Astrocyte of the hippocampus (primary cell): Measurements from ENCODE around the gene CCP110.

Experiments
- DNase-seq: peaks from one replicate; pipeline ENCODE4 v3.0.0; 2011; ENCODE audit warnings: low read depth, low spot score

Gene CCP110, protein sequence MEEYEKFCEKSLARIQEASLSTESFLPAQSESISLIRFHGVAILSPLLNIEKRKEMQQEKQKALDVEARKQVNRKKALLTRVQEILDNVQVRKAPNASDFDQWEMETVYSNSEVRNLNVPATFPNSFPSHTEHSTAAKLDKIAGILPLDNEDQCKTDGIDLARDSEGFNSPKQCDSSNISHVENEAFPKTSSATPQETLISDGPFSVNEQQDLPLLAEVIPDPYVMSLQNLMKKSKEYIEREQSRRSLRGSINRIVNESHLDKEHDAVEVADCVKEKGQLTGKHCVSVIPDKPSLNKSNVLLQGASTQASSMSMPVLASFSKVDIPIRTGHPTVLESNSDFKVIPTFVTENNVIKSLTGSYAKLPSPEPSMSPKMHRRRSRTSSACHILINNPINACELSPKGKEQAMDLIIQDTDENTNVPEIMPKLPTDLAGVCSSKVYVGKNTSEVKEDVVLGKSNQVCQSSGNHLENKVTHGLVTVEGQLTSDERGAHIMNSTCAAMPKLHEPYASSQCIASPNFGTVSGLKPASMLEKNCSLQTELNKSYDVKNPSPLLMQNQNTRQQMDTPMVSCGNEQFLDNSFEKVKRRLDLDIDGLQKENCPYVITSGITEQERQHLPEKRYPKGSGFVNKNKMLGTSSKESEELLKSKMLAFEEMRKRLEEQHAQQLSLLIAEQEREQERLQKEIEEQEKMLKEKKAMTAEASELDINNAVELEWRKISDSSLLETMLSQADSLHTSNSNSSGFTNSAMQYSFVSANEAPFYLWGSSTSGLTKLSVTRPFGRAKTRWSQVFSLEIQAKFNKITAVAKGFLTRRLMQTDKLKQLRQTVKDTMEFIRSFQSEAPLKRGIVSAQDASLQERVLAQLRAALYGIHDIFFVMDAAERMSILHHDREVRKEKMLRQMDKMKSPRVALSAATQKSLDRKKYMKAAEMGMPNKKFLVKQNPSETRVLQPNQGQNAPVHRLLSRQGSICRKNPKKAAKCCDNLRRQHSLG

DNA sequence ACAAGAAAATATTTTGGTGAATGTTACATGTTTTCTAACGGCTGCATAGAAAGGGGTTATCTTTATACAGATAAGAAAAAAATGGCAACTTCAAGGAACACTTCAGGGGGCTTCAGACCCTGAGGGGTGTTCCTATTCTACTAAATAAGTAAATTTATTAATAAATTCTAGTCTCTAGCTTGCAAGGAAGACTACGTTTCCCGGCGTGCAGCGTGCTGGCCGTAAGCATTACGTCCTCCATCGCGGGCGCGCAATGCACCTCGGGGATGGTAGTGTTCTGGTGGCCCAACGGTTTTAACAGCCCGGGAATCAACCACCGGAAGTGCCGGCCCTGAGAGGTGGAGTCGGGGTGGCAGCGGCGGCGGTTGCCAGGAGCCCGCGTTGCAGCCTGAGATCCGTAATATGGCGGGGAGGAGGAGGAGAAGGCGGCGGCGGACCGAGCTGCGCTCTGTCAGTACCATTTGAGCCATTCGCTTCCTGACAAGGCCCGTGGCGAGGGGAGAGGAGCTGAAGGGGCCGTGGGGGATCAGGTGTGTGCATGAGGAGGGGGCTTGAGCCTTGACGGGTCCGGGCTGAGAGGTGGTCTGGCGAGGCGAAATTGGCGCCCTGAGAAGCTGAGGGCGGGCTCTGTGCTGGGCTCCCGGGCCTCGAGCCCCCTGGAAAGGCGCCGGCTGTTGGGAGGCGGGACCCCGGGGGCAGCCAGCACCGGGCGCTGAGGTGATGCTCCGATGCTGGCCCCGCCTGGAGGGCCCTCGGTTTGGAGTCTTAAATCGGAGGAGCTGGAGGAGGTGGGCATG is at the start of gene CCP110:
TSS of gene CCP110 (plus strand) at position 384 of the 797 bp plus-strand sequence. CDS start 3,940 bp downstream, outside the sequence.
- peak; percentile 98 for DNase-seq

DNA sequence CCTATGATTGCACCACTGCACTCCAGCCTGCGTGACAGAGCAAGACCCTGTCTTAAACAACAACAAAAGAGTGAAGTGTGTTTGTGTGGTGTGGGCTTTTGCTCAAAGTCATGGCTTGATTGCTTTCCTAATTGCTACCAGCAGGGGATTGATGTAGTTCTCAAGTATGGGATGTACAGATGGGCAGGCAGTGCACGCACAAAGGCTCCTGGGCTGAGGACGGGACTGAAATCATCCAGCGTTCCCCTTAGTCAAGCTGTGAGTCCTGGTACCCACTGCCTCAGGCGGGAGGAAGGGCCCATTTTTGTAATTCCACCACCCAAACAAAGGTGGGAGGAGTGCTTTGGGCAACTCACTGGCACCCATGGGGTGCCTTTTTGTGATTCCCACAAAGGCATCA is 49.1 kb upstream of the CCP110 start:
- DNase-seq: no peak

DNA sequence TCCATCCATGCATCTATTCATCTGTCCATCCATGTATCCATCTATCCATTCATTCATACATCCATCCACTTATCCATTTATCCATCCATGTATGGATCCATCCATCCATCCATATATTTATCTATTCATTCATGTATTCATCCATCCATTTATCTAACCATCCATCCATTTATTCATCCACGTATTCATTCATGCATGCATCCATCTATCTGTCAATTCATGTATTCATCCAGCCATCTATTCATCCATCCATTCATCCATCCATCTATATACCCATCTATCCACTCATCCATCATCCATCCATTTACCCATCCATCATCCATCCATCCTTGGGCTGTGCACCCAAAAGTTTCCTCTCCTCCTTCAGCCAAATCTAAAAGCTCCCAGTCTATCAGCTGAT is 45.2 kb upstream of the CCP110 start:
- no peak for DNase-seq

DNA sequence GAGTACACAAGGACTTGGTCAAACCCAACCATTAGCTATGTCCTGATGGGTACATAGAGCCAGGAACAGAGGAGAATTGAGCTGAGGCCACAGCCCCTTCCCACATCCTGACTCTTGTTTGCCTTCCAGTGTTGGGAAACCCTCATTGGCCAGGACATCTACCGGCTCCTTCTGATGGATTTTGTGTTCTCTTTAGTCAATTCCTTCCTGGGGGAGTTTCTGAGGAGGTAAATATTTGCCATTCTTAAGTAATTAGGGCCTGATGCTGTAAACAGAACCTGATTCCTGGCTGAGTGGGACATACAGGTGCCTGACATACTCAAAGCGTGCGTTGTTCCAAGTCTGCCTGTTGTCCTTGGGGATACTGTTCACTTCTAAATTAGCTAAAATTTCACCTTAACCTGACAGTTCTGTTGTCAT is 44.4 kb upstream of the CCP110 start:
- DNase-seq: no peak

DNA sequence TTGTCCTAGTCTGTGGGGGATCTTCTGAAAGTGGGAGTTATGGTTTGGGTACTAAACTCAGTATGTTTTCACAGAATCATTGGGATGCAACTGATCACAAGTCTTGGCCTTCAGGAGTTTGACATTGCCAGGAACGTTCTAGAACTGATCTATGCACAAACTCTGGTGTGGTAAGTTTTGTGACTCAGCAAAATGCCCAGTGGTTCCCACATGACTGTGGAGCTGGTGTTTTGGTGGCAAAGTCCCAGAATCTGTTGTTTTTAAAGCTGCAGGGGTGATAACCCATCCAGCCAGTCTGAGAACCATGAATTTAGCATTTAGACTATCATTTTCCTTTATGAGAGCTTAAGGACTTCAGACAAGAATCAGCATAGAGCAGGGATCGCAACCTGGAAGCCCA is 42.4 kb upstream of the CCP110 start:
- peak; percentile 21 for DNase-seq

DNA sequence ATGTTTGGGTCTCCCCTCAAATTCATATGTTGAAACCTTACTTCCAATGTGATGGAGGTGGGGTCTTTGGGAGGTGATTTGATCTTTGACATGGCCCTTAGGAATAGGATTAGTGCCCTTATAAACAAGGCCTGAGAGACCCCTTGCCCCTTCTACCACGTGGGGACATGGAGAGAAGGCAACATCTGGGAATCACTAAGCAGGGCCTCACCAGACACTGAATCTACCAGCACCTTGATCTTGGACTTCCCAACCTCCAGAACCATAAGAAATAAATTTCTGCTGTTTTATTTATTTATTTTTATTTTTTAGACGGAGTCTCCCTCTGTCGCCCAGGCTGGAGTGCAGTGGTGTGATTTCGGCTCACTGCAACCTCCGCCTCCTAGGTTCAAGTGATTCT is 42.0 kb upstream of the CCP110 start:
- no peak for DNase-seq

DNA sequence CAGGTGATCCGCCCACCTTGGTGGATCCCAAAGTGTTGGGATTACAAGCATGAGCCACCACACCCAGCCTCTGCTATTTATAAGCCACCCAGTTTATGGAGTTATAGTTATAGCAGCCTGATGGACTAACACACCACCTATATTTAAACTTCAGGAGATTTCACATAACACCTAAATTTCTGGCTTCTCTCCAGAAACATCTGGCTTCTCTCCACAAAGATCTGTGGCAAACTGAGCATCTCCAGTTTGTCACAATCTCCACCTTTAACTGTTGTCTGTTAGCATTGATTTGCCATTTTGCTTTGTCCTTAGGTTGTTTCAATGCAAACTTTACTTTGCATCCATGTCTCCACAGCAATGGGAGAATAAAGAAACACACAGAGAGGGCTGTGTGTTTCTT is 41.5 kb upstream of the CCP110 start:
- DNase-seq: no peak

DNA sequence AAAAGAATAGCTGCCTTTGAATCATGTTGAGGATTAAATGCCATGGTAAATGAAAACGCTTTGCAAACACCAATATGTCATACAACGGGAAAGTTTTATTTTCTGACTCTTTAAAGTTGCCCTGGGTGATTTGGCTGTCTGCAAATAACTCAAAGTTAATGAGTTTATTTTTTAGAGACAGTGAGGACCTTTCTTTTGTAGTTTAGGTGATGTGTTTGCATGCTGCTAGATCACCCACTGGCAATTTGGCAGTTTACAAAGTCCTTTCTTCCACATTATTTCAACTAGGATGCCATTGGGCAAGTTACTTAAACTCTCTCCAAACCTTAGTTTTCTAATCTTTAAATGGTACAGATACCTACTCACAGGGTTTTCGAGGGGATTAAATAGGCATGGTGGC is 39.6 kb upstream of the CCP110 start:
- no peak for DNase-seq

DNA sequence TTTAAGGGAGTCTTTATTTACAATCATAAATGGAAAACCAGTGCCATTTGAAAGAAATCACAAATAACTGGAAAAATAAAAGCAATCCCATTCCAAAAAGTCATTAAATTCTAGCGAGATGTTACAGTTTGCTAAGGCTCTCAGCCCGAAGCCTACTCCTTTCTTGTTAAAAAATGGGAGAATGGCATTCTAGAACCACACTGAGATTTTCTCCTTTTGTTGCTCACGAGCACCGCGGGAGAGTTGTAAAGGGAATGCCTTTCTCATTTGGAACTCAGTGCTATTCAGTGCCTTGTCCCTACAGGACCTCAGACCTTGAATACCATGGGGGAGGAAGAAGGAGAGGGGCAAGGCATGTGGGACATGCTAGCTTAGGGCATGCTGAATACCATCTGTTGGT is 38.1 kb upstream of the CCP110 start:
- DNase-seq: no peak

DNA sequence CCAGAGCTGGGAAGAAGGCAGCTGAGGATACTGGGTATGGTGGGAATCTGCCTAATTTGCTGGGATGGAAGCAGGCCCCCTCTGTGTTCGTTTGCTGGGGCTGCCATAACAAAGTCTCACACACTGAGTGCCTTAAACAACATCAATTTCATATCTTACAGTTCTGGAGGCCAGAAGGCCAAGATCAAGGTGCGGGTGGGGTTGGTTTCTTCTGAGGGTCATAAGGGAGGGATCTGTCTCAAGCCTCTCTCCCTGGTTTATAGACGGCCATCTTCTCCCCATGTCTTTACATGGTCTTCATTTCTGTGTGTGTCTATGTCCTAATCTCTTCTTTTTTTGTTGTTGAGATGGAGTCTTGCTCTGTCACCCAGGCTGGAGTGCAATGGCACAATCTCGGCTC is 37.7 kb upstream of the CCP110 start:
- no peak for DNase-seq

DNA sequence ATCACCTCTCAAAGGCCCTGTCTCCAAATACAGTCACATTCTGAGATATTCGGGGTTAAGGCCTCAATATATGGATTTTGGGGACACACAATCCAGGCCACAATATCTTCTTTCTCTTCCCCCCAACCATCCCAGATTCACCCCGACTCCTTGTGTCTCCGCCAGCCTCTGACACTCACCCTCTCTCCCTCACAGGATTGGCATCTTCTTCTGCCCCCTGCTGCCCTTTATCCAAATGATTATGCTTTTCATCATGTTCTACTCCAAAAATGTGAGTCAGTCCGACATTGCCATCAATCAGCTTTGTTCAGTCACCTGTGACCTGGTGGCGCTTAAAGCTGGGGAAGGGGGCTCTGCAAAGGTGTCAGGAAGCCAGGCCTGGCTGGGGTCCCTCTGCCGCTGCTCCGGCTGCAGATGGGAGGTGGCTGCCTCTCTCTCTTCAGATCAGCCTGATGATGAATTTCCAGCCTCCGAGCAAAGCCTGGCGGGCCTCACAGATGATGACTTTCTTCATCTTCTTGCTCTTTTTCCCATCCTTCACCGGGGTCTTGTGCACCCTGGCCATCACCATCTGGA is 36.9 kb upstream of the CCP110 start:
- DNase-seq: no peak

DNA sequence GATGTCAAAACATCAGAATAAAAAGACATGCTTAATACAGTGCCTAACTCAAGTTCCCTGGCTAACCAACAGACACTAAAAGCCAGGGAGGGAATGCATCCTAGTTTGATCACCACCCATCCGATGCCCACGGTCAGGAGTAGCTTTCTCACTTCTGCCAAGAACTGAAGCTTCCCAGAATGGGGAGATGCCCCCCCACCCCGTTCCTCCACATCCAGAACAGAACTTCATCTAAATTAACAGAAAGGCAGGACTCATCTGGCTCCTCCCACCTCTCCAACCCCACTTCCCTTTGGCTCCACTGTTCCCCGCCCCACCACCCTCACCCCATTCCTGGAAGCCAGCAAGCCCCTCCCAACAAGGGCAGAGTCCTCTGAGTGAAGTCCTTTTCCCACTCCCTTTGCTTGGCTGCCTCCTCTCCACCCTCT is 35.5 kb upstream of the CCP110 start:
- no peak for DNase-seq

DNA sequence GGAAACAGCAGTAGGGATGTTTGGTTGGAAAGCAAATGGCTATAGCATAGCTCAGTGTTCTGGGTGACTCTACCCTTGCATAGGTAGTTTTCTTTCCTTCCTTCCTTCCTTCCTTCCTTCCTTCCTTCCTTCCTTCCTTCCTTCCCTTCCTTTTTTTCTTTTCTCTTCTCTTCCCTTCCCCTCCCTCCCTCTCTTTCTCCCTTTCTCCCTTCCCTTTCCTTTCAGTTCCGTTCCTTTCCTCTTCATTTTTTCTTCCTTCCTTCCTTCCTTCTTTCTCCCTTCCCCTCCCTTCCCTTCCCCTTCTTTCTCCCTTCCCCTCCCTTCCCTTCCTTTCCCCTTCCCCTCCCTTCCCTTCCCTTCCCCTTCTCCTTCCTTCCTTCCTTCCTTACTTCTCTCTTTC is 33.1 kb upstream of the CCP110 start:
- no peak for DNase-seq

DNA sequence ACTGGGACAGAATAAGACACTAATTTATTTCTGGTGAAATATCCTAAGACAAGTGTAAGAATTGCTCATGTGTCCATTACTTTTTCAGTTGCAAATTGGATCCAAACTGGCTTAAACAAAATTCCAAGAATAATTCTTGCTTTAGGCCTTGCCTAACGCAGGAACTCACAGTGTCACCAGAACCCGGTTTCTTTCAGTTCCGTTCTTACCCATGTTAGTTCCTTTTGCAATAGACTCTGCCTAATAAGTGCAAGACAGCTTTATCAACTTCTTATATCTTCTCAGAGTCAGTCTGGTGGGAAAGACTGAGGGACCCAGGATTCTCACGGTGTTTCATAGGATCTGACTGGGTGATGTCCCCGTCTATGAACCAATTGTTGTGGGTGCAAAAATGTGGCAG is 26.6 kb upstream of the CCP110 start:
- no peak for DNase-seq

DNA sequence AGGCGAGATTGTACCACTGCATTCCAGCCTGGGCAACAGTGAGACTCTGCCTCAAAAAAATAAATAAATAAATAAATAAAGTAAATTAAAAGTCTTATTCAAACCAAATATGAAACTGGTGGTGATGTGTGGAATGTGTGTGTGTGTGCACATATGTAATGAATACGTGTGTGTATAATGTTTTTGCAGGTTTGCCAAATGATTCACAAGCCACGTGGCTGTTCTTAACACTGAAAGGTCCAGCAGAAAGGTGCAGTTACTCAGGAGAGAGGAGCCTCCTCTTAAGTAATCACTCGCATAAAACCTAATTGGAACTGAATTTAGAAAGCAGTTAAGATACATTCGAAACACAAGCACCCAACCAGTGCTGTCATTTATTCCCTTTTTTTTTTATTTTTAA is 24.7 kb upstream of the CCP110 start:
- DNase-seq: no peak

DNA sequence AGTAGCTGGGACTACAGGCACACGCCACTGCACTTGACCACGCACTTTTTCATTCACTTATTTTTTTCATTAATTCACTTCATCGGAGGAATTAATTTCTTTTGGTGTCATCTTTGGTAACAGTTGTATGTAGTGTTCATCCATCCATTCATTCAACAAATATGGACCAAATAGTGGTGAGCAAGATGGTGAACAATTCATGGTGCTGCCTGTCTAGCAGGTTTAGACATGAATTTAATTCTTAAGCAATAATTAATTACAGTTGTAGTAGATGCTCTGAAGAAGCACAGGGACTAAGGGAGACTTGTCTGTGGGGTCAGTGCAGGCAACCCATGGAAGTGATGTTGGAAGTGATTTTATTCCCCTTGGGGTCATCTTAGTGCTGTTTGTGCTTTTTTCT is 24.3 kb upstream of the CCP110 start:
- no peak for DNase-seq

DNA sequence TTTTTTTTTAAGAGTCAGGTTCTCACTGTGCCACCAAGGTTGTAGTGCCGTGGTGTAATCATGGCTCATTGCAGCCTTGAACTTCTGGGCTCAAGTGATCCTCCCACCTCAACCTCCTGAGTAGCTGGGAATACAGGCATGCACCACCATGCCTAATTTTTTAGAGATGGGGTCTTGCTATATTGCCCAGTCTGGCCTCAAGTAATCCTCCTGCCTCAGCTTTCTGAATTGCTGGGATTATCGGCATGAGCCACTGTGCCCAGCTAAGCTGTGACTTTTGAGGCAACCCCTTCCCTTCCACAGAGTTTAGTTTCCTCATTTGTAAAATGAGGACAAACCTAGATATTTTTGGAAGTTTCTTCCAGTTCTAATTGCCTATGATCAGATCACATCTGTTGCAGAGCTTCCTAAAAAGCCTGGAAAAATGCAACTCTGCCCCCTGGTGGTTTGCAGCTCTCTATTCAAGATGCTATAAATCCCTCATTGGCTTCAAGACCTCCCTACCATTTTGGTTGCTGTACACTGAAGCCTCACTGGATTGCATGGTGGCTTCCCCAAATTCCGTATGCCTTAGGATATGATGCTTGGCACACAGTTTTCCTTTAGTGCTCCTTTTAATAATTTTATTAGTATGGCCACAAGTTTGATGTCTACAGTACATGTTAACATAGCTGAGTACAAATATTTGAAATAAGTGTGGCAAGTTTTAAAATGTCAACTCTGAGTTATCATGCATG is 21.2 kb upstream of the CCP110 start:
- DNase-seq: peak; percentile 84

DNA sequence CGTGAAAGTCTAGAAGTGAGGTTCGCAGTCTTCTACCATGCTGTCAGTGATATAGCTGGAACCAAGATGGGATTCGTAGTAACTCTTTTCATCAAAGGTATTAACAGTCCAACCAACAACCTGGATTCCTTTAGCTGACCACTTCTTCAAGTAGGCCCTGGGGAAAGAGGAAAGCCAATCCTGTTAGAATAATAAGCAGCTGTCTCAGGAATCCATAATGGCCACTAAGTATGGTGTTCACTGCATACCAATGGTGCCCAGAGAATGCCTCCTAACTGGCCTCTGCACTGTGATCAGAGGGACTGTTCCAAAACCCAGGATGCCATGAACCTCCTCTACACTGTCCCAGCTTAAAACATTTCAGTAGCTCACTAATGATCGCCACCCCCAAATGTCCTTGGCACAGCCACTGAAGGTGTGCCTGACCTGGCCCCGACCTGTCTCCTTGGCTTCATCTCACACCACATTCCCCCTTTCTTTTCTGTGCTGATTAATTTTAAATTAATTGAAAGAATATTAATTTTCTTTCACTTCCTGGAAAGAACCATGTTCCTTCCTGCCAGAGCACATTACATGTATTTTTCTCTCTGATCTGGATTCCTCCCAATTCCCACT is 20.2 kb upstream of the CCP110 start:
- peak; percentile 27 for DNase-seq

DNA sequence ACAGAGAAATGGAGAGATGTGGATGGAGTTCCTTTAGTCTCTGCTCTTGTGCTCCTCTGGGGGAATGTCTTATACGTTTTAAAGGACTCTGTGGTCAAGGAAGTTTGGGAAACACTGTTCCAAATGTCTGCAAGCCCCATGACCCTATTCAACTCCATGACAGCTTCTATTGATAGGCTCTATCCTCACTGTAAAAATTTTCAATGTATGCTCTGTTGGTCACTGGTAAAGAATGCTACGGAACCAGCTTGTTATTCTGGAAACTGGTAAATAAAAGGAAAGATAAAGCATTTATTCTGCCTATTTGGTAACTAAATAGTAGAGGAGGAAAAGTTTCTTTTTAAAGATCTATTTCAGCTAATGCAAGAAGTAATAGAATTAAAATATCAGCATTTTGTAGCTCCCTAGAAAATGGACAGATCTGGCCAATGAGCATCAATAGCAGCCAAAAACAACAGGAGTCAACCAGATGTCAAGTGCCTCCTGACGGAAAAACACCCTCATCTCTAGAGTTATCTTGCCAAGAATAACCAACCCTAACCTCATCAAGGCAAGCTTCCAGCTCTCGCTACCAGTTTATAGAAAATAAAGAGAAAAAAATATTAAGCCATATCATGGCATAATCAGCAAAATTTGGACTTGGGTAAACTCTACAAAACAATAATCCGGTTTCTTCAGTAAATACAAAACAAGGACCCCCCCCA is 18.0 kb upstream of the CCP110 start:
- DNase-seq: peak; percentile 86

DNA sequence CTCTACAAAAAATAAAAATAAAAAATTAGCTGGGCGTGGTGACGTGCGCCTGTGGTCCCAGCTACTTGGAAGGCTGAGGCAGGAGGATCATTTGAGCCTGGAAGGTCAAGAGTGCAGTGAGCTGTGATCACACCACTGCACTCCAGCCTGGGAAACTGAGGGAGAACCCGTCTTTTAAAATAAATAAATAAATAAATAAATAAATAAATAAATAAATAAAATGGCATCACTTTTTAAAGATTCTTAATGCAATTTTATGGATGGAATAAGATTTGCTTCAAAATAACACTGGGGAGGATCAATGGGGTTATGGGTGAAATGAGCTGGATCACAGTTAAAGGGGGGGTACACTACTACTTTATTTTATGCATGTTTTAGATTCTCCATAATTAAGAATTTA is 16.8 kb upstream of the CCP110 start:
- no peak for DNase-seq
